GM18505 (cell line): ENCODE data around the gene TBC1D8.

Experiments used
- ATAC-seq: cut with Tn5 transposase; IDR thresholded peaks from one replicate; pipeline ENCODE4 v1.9.1; 2021; ENCODE audit not compliant: unreplicated experiment
- POLR2A ChIP-seq: IDR thresholded peaks from 4 replicates; pipeline ENCODE4 v1.6.1; 2011; ENCODE audit warnings: borderline replicate concordance; ENCODE audit not compliant: insufficient read depth, insufficient read length; ENCODE audit errors: extremely low read depth

The TBC1D8 gene

DNA sequence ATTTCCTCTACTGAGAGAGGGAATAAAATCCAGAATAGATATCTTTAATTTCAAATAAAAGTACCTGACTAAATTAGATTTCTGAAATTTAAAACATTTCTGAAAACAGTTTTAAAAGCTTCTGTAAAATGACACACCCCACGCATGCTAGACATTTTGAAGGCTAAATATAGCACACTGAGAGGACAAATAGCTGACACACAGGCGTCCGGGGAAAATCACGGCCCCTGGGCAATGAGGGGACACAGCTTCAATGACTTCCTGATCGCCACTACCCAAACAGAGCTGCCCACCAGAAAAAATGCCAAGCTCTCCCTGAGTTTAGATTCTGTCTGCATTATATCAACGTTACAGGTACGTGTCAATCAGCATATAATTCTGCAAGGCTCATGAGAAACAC is 10.9 kb downstream of the TBC1D8 start:
- TF ChIP-seq POLR2A, result no peak
- no peak for ATAC-seq

DNA sequence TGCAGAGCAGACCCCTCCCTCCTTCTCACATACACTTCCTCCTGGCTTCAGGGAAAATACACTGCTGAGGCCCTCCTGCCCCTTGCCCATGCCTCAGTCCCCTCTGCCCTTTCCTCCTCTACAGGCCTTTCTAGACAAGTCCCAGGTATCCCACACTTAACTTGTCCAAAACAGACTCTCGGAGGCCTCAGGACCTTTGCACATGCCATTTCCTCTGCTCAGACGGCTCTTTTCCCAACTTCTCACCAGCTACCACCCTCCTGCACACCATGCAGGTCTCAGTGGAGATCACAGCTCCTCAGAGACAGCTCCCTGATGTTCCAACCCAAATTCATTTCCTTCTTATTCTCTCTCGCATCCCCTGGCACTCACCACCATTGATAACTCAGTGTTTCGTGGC is 11.7 kb downstream of the TBC1D8 start:
- ATAC-seq, result no peak
- TF ChIP-seq POLR2A, result no peak

DNA sequence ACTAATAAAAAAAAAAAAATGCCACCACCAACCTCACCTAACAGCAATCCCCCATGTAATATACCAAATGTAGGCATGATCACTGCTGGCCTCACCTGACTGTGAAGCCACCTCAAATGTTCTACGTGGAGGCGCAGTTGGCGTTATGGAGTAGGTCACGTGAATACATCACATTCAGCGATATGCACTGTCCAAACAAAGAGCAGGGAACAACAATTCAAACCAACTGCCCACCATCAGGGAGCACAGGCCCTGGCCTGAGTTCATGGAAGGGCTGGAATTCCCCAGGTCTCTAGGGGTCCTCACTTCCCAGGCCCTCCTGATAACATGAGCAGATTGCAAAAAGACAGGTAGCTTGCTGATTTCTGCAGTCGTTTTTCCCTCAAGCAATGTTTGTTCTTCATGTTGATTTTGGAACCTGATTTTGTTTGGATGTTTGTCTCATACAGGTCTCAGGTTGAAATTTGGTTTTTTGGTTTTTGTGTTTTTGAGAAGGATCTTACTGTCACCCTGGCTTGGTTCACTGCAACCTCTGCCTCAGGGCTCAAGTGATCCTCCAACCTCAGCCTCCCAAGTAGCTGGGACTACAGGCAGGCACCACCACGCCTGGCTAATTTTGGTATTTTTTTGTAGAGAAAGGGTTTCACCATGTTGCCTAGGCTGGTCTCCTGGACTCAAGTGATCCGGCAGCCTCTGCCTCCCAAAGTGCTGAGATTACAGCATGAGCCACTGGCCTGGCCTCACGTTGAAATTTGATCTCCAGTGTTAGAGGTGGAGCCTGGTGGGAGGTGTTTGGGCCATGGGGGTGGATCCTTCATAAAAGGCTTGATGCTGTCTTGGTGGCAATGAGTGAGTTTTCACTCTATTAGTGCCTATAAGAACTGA is 15.5 kb downstream of the TBC1D8 start:
- no peak for ATAC-seq
- no peak for TF ChIP-seq POLR2A

DNA sequence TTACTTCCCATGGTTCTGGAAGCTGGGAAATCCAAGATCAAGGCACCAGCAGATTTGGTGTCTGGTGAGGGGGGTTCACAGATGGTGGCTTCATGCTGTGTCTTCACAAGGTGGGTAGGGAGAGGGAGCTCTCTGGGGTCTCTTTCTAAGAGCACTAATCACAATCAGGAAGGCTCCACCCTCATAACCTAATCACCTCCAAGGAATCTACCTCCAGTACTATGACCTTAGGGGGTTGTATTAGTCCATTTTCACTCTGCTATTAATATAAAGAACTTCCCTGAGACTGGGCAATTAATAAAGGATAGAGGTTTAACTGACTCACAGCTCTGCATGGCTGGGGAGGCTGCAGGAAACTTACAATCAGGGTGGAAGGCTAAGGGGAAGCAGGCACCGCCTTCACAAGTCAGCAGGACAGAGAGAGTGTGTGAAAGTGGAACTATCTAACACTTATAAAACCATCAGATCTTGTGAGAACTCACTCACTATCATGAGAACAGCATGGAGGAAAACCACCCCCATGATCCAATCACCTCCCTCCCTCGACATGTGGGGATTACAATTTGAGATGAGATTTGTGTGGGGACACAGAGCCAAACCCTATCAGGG is 17.6 kb downstream of the TBC1D8 start:
- no peak for ATAC-seq
- TF ChIP-seq POLR2A, result no peak

DNA sequence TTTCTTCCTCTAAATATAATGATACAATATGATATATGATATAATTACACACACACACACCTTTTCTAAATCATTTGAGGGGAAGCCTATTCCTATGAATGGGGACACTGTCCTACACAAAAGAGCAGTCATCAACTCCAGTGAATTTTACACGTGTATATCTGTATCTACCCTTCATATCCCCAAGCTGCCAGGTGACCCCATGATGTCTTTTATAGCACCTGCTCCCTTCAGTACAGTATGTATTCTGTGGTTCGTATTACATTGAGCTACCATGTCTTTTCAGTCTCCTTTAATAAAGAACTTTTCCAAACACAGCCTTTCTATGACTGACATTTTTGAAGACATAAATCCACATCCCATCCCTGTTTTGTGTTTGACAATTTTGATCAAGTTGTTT is 19.0 kb downstream of the TBC1D8 start:
- no peak for TF ChIP-seq POLR2A
- no peak for ATAC-seq

DNA sequence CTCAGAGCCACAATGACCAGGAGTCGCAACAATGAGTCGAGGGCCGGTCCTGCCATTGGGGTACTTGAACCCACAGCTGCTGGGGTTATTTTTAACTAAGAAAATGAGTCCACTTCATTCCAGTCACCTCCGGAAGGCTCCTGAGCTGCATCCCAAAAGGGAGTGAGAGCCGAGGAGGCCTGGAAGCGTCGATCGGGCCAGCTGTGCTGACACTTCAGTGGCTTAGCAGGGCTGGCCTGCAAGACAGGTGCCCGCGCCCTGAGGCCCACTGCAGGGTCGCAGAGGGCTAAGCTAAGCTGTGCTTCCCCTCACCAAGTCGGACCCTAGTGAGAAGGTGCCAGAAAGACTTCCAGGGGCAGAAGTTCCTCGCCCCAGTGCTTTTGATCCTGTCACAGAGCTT is 21.1 kb downstream of the TBC1D8 start:
- no peak for TF ChIP-seq POLR2A
- no peak for ATAC-seq

DNA sequence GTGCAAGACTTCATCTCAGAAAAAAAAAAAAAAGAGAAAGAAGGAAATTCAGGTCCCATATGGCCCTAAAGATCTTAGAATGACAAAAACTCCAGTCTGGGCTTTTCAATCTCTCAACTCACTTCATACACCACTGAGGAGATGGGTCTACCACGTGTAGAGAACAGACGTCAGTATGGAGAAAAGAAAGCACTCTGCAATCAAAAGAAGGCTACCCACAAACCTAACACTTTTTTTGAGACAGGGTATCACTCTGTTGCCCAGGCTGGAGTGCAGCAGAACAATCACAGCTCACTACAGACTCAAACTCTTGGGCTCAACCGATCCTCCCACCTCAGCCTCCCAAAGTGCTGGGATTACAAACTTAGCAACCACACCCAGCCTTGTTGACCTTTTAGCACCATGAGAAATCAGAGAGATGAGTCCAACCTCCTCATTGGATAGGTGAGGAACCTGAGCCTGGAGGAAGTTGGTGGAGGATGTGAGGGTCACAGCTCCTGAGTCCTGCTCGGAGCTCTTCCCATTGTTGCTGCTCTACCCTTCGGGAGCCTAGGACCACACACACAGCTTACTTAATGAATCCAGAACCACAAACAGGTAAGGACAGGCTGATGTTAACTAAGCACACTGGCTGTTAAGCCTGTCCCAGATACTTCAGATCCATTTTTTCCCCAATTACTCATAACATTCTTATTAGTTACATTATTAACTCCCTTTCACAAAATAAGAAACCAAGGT is 23.7 kb downstream of the TBC1D8 start:
- ATAC-seq, result no peak
- TF ChIP-seq POLR2A, result no peak

DNA sequence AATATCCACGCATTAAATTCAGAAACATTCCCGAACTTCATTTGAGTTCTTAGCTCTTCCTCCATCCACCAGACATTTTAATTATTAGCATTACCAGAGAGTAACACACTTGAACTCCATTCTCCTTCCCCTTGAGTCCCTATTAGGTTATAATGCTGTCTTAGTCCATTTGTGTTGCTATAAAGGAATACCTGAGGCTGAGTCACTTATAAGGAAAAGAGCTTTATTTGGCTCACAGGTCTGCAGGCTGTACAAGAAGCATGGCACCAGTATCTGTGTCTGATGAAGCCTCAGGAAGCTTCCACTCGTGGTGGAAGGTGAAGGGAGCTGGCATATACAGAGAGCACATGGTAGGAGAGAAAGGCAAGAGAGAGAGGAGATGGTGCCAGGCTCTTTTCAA is 25.4 kb downstream of the TBC1D8 start:
- no peak for ATAC-seq
- no peak for TF ChIP-seq POLR2A

DNA sequence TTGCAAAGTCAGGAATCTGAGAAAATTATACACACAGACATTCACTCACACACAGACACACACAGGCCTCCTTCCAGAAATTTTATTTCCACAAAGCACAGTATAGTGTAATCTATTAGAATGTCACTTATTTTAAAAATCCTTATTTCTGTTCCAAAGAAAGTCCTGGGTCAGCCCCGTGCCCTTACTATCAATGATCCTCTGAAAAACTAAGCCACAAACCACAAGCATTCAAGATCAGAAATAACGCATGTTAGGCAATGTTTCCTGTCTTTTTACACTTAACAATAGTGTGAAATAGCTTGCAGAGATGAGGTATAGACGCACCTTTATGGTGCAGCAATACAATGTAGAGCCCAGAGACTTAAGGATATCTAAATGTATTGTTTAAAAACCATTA is 25.8 kb downstream of the TBC1D8 start:
- ATAC-seq, result no peak
- no peak for TF ChIP-seq POLR2A

DNA sequence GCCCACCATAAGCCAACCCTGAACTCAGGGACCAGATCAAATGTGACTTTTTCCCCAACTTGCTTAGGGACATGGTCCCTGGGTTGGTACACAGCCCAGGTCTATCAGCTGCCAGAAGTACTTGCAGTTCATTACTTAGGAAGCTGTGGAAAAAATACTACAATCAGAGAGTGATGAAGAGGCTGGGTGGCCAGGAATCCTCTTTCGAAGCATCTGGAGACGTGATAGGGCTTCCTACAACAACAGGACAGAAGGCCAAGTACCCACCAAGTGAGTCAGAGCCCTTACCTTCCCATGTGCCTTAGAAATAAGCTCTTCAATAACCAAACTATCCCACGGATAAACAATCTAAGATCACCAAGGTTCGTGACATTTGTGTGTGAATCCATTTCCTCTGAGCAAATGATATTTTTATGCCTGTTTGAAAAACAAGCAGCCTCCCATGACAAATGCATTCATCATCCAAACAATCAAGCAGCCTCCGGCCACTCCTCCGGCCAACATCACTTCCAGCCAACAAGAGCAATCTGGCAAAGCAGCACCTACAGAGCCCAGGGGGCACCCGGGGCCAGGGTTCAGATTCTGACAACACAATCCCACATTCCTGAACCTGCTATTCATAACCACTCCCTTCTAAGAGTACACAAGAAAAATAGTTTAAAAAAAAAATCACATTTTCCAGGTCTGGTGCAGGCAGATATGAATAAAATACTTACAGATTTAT is 26.4 kb downstream of the TBC1D8 start:
- ATAC-seq, result no peak
- TF ChIP-seq POLR2A, result no peak

DNA sequence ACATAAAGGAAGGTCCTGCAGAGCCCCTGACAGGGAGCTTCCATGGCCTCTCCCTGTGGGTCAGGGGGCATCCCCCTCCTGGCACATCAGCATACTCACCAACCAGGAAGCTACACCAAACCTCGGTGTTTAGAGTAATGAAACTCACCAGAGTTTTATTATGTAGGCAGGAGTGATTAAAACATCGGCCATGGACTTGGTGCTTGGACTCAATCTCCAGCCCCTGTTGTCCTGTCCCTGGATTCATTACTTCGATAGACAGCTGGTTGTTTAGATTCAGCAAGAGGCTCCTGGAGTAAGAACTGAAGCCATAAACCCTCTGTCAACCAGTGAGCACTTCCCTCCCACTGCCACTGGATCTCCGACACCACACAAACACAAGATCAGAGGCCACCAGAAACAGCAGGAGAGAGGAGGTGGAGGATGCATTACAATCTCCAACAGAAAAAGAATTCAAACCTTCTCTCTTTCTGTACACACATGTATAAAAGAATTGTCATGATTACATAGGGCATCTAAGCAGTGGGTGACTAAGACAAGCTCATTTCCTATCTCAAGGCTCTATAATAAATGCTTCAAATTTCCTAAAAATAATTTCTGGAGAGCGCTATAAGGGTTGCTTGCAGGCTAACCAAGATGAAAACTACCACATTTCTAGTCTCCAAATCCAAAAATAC is 27.2 kb downstream of the TBC1D8 start:
- no peak for ATAC-seq
- no peak for TF ChIP-seq POLR2A

DNA sequence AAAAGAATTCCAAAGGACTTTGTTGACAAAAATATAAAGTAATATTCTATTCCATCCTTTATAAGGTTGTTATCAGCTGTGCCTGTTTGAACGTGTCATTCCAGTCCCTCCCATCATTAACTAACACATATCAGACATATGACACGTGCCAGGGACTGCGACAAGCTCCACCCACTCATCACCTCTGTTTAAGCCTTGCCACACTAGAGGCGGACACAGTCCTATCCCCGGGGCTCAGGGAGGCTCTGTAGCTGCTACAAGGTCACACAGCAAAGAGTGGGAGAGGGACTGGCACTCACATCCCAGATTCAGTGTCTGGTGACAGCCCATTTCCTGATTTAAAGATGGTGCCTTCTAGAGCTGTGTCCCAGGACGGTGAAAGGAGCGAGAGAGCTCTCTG is 30.0 kb downstream of the TBC1D8 start:
- no peak for TF ChIP-seq POLR2A
- ATAC-seq, result no peak

DNA sequence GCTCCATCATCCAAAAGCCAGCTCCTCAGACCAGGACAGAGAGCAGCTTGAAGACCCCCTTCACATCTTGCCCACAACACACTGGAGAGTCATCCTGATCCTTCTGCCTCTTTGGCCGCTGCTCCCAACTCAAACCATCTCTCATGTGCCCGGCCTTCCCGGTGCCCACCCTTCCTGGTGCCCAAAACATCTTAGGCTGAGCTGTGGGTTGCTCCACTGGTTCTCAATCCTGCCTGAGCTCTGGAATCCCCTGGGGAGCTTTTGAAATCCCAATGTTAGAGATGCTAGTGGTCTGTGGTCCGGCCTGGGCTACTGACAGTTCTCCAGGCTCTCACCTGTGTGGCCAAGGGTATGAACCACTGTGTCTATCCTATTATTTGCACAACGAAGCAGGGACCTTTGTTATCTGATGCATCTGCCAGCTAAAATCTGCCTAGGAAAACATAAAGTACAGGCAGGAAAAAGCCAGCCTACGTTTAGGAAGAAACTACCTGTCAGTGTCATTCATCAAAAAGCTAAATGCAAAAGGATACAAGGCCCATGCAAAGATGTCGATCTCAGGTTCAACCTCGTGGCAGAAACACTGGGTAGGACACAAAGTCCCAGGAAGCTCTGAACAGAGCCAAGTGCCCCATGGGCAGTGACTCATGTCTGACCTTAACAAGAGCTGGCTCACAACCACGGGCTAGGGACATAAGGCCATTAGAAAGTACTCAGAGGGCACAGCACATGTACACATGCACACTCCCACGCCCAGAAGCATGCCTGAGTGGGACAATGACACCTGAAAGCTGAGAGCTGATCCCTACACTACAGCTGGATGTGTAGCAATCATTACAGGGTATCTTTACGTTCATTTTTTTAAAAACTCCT is 30.8 kb downstream of the TBC1D8 start:
- ATAC-seq, result no peak
- TF ChIP-seq POLR2A, result no peak

DNA sequence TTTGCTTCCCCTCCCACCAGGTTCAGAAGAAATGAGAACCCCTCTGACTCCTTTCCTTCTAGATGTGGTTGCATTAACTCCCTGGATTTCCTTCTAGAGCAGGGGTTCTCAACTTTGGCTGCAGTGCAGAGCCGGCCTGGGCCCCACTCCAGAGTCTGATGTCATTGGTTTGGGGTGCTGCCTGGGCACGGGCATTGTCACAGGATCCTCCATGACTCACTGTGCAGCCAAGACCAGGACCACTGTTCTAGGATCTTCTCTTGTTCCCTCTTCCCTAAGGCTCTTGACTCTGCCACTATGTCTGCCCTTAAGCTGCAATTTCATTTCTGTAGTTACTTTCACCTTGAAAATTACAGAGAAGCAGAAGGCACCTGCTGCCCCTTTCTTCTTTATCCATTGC is 31.8 kb downstream of the TBC1D8 start:
- ATAC-seq, result no peak
- no peak for TF ChIP-seq POLR2A
